DMS153 treated with DMSO at 0.1 percent for 48 hours (cell line): ENCODE measurements around the gene TNFRSF13B.
"Not testable (repeated sequence)": the region's sequence is repeated elsewhere in the genome, so short reads cannot be mapped to it uniquely, and the experiment has no call there.

Source experiments
- DNase-seq: peaks from one replicate; lab custom pipeline; 2025; ENCODE audit not compliant: unreplicated experiment; lab: John Stamatoyannopoulos, UW

Gene TNFRSF13B

DNA sequence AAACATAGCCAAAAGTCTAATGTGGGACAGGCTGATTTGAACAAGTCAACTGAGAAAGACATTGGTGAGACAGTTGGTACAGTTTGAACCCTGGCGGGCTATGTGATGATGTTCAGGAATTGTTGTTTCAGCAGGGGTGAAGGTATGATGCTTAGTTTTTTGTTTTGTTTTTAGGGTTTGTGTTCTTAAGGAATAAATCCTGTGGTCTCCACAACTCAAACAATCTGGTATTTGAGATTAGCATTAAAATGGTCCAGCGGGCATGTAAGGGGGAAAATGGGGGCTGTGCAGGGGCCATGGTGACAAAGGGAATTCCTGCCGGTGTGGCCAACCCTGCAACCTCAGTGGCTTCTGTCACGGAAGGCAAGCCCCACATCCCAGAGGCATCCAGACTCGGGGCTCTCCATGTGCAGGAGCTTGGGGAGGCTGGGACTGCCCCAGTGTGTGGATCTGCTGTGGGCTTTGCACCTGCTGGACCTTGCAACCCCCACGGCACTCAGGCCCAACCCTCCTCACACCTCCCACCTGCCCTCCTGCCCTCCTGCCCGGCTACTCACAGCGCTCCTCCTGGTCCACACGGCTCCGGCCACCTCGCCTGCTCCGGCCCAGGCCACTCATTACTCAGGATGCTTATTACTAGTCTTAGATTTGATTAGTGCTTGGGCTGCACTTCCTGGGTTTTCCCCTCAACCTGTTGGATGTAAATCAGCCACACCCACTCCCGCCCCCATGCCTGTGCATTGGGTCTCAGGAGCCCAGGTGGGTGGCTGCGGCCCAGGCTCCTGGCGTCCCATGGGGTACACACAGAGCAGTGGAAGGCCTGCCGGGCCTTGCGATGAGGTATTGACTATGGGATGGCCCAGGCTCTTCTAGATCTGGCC is at the start of gene TNFRSF13B:
TNFRSF13B (minus strand) TSS at position 661 of the 881 bp plus-strand sequence; CDS start at position 618, 43 bp downstream.
- no peak for DNase-seq

DNA sequence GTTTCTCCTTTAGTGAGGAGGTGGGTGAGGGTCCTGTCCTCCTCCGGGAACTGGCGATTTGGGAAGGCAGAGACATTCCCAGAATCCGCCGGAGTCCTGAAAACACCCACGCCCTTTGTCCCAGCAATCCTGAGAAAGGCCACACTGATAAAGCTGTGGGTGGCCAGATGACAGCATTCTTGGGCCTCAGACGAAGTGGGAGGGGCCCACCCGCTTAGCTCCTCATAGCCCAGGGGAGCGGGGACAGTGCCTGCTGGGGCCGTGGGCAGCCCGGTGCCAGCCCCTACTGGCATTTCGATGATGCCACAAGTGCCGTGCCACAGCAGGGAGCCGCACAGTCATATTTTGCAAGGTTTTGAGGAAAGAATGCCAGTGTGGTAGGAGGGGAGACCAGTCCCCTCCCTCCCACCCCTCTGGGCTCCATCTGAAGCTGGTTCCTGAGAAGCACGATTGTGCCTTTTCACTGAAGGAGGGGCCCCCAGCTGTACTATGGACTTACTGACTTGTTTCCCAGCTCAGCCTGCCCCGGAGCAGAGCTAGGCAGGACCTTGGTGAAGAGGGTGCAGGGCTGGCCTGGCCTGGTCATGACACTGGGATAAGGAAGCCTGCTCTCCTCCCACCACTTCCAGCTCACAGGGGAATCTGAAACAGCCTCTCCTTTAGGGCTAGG is 49.4 kb upstream of the TNFRSF13B start:
- no peak for DNase-seq

DNA sequence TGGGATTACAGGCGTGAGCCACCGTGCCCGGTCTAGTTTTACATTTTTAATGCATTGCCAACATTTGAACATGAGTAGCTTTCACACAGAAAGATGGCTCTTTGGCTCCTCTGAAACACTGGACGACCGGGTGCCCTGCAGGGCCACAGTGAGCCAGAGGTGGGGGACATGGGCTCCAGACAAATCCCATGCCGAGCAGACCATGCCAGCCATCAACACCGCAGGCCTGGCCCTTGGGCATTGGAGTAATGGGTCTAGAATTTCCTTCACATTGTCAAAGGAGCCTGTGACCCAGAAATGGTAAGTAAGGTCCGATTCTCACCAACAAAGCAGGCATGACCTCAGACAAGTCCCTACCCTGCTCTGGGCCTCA is 48.9 kb upstream of the TNFRSF13B start:
- no peak for DNase-seq

DNA sequence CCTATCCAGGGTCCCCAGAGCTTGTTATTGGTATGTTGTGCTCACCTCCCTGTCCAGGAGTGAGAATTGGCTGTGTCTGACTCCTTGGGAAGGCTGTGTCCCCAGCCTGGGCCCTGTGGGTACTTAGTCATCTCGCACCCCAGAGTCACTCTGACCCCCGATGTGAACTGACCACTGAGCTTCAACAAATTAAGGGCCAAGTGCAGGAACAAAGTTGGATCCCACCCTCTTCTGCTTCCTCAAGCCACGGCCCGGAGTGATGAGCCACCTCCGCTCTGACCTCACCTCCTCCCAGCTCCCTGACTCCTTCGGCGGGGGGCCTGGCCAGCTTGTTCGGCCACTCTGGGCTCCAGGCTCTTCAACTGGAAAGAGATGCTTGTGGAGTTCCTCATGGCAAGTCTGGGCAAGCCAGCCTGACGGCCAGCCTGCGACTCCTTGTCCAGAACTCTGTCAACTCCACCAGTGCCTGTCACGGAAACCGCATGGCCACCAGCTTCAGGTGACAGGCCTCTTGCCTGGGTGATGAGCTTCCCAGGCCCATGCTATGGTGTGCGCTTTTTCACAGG is 48.1 kb upstream of the TNFRSF13B start:
- no peak for DNase-seq

DNA sequence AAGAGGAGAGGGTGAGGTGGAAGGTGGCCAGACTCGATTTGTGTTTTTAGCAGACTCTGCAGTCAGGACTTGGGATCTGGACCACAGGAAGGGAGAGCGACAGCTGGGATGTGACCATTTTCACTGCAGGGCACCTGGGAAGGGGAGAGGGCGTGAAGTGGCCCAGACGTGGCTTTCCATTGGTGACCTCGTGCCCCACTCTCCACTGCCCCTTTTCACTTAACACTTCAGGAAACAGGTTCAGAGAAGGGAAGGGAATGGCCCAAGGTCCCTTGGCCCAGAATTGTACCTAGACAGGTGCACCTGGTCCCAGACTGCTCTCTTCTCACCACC is 47.5 kb upstream of the TNFRSF13B start:
- DNase-seq, result no peak

DNA sequence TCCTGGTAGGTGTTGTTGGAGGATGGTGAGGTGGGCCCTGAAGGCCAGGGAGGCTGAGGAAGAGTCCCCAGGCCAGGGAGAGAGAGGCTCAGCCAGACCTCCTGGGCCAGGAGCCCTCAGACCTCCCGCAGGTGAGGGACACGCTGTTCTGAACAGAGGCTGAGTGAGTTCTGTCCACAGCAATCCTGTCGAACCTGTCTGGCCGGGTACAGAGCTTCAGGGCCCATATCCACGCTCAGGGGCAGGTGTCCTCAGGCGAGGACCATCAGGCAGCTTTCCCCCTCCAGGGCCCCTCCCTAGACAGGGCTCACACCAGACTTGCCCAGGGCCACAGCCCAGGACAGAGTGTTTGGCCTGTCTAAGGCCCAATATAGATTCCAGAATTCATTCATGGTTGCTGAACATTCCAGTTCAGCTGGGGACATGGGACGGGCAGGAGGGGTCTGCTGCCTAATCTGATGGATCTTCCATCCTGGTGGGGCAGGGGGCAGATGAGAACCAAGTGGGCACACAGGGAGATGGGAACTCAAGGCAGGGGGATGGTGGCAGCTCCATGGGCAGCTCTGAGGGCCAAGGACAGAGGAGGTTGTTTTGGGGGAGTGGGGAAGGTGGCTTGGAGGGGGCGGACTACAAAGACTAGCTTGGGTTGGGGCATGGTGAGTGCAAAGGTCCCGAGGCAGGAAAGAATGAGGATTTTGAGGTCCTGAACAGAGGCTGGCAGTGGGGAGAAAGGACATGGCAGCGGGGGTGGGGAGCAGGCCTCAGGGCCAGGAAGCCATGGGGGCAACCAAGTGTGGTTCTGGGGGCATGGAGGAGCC is 46.9 kb upstream of the TNFRSF13B start:
- no peak for DNase-seq

DNA sequence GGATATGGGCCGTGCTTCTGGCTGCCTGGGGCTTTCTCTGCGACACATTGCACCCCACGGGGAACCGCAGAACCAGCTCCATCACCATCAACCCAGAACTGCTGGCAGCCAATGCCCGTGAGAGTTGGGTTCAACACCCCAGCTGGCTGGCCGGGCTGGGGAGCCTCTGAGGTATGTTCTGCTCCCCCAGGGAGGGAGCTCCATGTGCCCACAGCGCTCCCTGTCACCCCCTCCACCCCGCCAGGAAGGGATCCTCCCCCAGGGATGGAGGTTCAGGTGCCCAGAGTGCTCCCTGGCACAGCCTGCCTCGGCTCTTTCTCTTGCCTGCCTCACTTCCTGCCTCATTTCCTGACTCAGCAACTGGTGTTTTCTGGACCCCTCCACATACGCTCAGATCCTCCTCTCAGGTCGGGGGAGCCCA is 46.1 kb upstream of the TNFRSF13B start:
- no peak for DNase-seq

- DNase-seq, result no peak
These were observed 45.6 kb upstream of the TNFRSF13B start for GRCh38 chr17:17017343-17018014.

DNA sequence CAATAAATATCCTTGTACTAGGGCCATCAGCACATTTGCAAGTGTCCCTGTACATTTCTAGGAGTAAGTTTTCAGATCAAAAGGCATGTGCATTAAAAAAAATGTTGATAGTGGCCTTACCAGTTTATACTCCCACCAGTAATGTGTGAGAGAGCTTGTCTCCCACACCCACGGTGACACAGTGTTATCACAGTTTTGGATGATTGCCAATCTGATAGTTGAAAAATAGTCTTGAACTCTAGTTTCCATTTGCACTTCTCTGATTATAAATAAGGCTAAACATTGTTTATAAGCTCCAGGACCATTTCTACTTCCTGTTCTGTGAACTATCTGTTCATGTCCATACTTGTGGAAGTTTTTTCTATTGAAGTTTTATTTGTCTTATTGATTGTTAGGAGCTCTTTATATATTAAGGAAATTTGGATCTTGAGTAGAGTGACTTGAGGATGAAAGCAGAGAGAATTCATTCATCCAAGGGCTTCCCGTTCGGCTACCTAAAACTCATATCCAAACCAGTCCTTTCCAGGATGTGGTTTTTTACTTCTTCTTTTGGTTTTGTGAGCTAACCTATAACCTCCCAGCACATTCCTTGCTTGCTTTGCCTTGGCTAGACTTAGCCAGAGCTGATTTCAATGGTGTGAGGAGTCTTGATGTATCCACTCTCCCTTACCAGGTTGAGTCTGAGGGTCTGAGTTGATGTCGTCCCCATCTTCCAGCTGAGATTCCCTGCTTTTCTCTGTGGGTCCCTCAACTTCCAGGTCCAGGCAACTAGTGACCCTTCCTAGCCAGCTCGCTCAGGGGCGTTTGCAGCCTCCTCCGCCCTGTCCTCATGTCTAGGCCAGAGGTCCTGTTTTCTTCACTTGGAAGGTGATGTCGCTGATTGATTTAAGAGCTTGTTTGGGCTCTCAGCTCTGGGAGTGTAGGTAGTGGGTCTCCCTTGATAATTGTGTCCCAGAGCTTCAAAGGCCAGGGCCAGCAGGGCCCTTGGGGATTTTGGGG is 44.6 kb upstream of the TNFRSF13B start:
- not testable (repeated sequence) for DNase-seq

- DNase-seq, result no peak
These were observed 43.3 kb upstream of the TNFRSF13B start for GRCh38 chr17:17015230-17015629.

DNA sequence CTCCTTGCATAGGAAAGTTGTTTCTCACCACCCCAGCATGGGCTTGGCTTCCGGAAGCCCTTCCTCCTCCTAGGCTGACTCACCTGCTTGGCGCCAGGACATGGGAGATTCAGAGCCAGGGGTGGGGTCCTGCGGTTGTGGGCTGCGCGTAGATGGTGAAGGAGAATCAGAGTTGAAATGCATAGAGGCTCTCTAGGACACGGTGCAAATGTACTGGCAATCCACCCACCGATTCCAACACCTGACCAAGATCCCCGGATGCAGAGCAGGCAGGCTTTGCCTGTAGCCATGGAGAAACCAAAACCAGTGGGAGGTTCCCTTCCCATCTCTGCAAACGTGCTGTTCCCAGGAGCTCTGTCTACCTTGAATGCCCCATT is 42.8 kb upstream of the TNFRSF13B start:
- not testable (repeated sequence) for DNase-seq

DNA sequence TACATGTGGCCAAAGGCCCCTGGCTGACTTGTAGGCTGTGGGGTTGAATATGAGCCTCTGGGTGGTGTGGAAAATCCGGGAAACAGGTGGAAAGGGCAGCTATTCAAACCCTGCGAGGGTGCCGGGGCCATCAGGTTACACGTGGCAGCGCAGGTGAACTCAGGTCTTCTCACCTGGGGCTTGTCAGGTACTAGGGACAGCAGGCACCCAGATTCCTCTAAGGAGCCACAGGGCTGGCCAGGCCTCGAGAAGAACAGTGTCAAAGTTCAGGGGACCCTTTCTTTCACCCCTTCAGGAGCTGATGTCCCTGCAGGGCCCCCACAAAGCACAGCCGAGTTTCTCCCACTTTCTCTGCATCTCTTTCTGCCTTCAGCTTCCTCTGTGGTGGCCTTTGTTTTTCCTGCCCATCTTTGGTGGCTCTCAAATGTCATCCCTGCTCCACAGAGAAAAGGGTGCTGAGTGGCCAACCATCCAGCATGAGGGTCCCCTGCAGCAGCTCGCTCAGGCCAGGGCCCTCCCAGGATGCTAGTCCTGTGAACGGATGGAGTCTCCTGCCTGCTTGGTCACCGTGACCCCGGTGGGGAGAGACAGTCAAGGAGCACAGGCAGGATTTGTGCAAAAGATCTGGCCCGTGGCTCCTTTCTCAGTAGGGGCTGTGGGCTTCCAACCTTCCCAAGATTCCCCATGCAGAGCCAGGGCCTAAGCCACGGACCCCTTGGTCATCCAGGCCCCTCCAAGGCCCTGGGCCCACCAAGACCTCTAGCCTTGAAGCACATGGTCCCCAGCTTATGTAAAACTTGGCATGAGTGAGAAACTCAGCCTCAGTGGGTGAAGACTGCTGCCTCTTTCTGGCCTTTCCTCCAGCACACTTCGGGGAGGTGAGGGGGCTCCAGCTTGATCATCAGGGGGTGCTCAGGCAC is 42.2 kb upstream of the TNFRSF13B start:
- DNase-seq, result not testable (repeated sequence)

DNA sequence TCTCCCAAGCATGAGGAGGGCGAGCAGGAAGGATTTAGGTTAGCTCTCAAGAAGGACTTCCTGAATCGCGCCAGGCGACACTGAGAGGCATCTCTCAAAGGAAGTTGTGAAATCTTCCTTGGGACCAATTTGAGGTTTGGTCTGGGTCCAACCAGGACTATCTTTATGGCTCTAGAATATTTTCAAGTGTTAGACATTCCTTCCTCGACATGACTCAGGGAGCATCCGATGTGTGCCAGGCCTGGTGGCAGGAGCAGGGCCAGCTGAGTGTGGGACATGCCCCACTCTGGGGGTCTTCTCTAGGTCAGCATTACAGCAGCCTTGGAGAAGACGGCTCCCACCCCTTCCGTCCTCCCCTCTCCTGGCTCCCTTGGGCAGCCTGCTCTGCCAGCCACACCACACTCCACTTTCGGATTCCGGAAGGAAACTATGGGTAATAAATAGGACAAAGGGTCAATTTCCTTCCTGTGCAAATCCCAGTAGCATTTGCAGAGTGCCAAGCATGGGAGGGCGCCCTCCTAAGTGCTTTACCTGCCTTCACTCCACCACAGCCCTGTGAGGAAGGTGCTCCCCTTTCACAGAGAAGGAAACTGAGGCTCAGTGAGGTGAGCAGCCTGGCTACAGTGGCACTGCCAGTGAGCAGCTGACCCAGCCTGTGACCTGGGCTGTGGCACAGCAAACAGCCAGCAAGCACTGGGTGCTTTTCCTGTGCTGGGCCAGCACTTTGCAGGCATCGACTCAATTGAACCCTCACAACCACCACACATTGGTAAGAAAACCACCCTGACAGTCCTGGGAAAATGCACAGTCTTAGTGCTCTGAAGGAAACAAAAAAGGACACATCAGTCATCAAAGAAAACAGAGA is 39.4 kb upstream of the TNFRSF13B start:
- DNase-seq, result not testable (repeated sequence)

DNA sequence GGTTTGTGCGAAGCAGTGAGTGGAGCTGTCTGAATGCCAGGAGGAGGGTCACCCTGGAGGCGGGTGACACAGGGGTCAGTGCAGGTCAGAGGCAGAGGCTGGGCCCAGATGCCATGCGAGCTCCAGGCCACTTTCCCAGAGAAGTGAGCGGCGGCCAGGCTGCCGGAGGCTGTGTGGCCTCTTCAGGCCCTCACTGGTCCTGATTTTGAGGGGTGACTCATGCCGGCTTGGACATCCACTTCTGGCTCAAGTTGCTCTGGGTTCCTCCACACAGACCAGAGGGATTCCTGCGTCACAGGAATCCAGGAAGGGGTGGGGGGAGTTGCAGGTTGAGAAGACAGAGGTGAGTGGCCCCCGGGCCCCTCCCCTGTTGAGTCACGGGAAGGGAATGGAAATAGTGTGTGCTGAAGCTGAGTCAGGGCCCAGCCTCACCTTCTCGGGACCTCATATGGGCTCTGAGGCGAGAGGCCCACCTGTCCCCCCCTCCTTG is 38.7 kb upstream of the TNFRSF13B start:
- not testable (repeated sequence) for DNase-seq

- not testable (repeated sequence) for DNase-seq
These were observed 38.1 kb upstream of the TNFRSF13B start for GRCh38 chr17:17009972-17010371.

DNA sequence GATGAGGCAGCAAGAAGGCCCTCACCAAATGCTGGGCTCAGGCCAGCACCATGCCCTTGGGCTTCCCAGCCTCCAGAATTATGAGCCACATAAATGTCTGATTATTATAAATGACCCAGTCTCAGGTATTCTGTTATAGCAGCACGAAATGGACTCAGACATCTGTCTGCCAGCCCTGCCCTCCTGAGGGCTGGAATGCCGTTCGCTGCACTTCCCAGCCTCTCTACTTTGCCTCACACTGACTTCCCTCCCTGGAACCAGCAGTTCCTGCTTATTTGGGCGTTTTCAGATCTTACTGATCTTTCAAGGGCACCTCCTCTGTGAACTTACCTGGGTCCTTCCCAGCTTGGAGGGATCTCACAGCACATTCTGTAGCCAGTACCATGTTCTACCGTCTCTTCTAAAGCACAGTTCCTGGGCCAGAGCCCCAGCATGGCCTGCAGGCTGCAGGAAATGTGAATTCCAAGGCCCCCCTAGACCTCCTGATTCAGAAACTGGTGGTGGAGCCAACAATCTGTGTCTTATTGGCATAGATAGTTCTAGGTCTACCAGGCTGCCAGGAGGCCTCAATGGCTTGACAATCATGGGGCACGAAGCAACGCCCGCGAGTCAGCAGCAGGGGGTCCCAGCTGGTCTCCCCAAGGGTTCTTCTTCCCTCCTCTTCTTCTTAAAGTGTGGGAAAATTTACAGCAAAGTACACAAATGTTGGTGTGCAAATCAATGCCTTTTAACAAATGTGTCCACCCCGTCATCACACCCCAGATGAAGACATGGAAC is 36.9 kb upstream of the TNFRSF13B start:
- not testable (repeated sequence) for DNase-seq
